ENCODE results near the gene ETDB. TPM values are rescaled to one million over a fixed set of nuclear protein-coding genes. Genes with fewer than 3 reads are reported as not detected.

ETDB gene
- total RNA-seq, 1 experiment from 2014 or later: not detected

DNA sequence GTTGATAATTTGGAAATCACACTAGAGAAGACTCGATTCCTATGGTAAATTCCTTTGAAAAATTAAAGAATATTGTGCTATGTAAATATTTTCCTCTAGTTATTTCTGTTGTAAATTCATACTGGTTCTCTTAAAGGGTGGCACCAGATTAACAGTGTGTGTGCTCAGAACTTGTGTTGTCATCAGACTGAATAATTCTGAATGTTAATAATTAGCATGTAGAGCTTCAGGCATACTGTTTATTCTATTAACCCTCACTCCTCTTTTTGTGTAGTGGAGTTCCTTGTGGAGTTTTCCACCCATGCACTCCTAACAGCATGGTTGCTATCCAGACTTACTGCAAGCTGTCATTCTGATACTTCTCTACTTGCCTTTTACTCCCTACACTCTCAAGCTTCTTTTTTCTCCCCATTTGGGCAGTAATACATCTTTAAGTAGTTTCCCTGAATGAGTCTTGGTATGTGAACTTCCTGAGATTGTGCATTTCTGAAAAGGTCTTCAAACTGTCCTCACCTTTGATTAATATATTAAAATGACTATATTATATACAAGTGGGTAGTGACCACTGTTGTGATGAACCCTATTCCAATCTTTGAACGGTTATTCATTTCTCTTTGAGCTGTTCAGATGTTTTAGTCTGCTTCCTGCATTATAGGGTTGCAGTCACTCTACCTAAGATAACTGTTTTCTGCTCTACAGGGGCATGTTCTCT, 38.5 kb downstream of the ETDB start:
- DNase-seq (ENCODE audit: low spot score): no peak
- TF ChIP-seq TCF7 (CRISPR knock-in tag; IDR thresholded peaks at IDR 0.05; ENCODE audit: low read depth) (no peak), PRRX2 (CRISPR knock-in tag; IDR thresholded peaks at IDR 0.05) (no peak), ZNF423 (CRISPR knock-in tag; IDR thresholded peaks at IDR 0.05) (no peak), NR2C2 (CRISPR knock-in tag; IDR thresholded peaks at IDR 0.05) (no peak), ZNF317 (CRISPR knock-in tag; IDR thresholded peaks at IDR 0.05; ENCODE audit: borderline replicate concordance, low read depth) (no peak), MXD4 (CRISPR knock-in tag; IDR thresholded peaks at IDR 0.05; ENCODE audit: borderline replicate concordance) (no peak), SMAD4 (CRISPR knock-in tag; IDR thresholded peaks at IDR 0.05) (no peak), ZNF263 (CRISPR knock-in tag; IDR thresholded peaks at IDR 0.05; ENCODE audit: low read depth) (no peak)
- TF ChIP-seq, protein P1, sequence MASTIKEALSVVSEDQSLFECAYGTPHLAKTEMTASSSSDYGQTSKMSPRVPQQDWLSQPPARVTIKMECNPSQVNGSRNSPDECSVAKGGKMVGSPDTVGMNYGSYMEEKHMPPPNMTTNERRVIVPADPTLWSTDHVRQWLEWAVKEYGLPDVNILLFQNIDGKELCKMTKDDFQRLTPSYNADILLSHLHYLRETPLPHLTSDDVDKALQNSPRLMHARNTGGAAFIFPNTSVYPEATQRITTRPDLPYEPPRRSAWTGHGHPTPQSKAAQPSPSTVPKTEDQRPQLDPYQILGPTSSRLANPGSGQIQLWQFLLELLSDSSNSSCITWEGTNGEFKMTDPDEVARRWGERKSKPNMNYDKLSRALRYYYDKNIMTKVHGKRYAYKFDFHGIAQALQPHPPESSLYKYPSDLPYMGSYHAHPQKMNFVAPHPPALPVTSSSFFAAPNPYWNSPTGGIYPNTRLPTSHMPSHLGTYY (CRISPR knock-in tag; IDR thresholded peaks at IDR 0.05): no peak
- TF ChIP-seq, protein P2, sequence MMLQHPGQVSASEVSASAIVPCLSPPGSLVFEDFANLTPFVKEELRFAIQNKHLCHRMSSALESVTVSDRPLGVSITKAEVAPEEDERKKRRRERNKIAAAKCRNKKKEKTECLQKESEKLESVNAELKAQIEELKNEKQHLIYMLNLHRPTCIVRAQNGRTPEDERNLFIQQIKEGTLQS (CRISPR knock-in tag; conservative IDR thresholded peaks at IDR 0.05): no peak
- TF ChIP-seq, protein P3, sequence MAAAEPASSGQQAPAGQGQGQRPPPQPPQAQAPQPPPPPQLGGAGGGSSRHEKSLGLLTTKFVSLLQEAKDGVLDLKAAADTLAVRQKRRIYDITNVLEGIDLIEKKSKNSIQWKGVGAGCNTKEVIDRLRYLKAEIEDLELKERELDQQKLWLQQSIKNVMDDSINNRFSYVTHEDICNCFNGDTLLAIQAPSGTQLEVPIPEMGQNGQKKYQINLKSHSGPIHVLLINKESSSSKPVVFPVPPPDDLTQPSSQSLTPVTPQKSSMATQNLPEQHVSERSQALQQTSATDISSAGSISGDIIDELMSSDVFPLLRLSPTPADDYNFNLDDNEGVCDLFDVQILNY (CRISPR knock-in tag; IDR thresholded peaks at IDR 0.05): no peak
- Mint-ChIP-seq H3K27me3 (ENCODE audit: low read depth) (no peaks in the 10 kb centered on the region), H3K36me3 (no peaks in the 10 kb centered on the region), H3K4me3 (no peak overlapping the region), H3K4me1 (peaks cover 5% of the 10 kb centered on the region), H3K27ac (no peak overlapping the region), H3K9me3 (no peaks in the 10 kb centered on the region)
- ChIA-PET CTCF (no interaction called here), POLR2A (no interaction called here)
- ATAC-seq: no peak

Other genes starting within 250 kb of the ETDB start
- gene MOSPD1, start 205.3 kb downstream of the ETDB start, total RNA-seq (2021): 20.6 to 23.6 TPM (median 20.7 TPM) in 3 replicates
- 1.3 to 1.8 TPM (median 1.5 TPM) in 3 replicates for gene SMIM10, start 129.5 kb downstream of the ETDB start, total RNA-seq (2021)
- 5.7 to 7.8 TPM (median 6.6 TPM) in 3 replicates for gene RTL8B, start 98.0 kb downstream of the ETDB start, total RNA-seq (2021)
- 63.9 to 68.4 TPM (median 65.4 TPM) in 3 replicates for gene RTL8C, start 88.2 kb downstream of the ETDB start, total RNA-seq (2021)
- 38.1 to 49.5 TPM (median 43.1 TPM) in 3 replicates for gene RTL8A, start 68.4 kb downstream of the ETDB start, total RNA-seq (2021)
- 5.0 to 5.4 TPM (median 5.4 TPM) in 3 replicates for gene SMIM10L2B, start 21.8 kb downstream of the ETDB start, total RNA-seq (2021)
- gene CT55, start 50.9 kb upstream of the ETDB start, total RNA-seq (2021): 0.24 TPM in 1 of 3 replicates, not detected in the others
- gene ETDA, start 131.5 kb upstream of the ETDB start, total RNA-seq (2021): not detected in 3 replicates
- gene ETDC, start 189.0 kb upstream of the ETDB start, total RNA-seq (2021): not detected in 3 replicates
- 4.5 to 4.9 TPM (median 4.7 TPM) in 3 replicates for gene ZNF75D, start 223.6 kb upstream of the ETDB start, total RNA-seq (2021)
- 5.2 to 6.2 TPM (median 5.7 TPM) in 3 replicates for gene ZNF449, start 224.3 kb upstream of the ETDB start, total RNA-seq (2021)